HEK293 (cell line): ENCODE measurements around the gene PPP1R1C.

Experiments used
- CTCF ChIP-seq: fragments of 450-650 bp; formaldehyde crosslinking; IDR thresholded peaks from 2 replicates; pipeline ENCODE4 v1.5.1; 2016; ENCODE audit warnings: missing biosample characterization, missing genetic modification characterization
- PATZ1 ChIP-seq: fragments of 450-650 bp; formaldehyde crosslinking; IDR thresholded peaks from 2 replicates; pipeline ENCODE4 v1.5.1; 2016; ENCODE audit warnings: missing biosample characterization, missing genetic modification characterization
- PRDM1 ChIP-seq: fragments of 450-650 bp; formaldehyde crosslinking; IDR thresholded peaks from 2 replicates; pipeline ENCODE4; 2016; ENCODE audit warnings: missing biosample characterization, missing genetic modification characterization
- ZNF148 ChIP-seq: fragments of 450-650 bp; formaldehyde crosslinking; IDR thresholded peaks from 2 replicates; pipeline ENCODE4 v1.5.0; 2017; ENCODE audit warnings: missing biosample characterization, missing genetic modification characterization, borderline replicate concordance
- ZNF175 ChIP-seq: fragments of 450-650 bp; formaldehyde crosslinking; IDR thresholded peaks from 2 replicates; pipeline ENCODE4 v1.5.1; 2016; ENCODE audit warnings: missing biosample characterization, missing genetic modification characterization
- ZNF211 ChIP-seq: fragments of 450-650 bp; formaldehyde crosslinking; IDR thresholded peaks from 2 replicates; pipeline ENCODE4 v1.5.1; 2016; ENCODE audit warnings: low read depth, missing biosample characterization, missing genetic modification characterization
- ZNF248 ChIP-seq: fragments of 450-650 bp; formaldehyde crosslinking; IDR thresholded peaks from 2 replicates; pipeline ENCODE4 v1.5.1; 2017; ENCODE audit warnings: missing biosample characterization, missing genetic modification characterization
- ZNF777 ChIP-seq: fragments of 450-650 bp; formaldehyde crosslinking; IDR thresholded peaks from 2 replicates; pipeline ENCODE4 v1.5.1; 2017; ENCODE audit warnings: missing biosample characterization, missing genetic modification characterization, borderline replicate concordance

GRCh38 chr2:181985632-181986205, at the start of gene PPP1R1C:
- no peak for TF ChIP-seq ZNF211 (tag by site-specific recombination)
- TF ChIP-seq ZNF148 (tag by site-specific recombination), result no peak
- TF ChIP-seq ZNF777 (tag by site-specific recombination), result no peak
- TF ChIP-seq ZNF248 (tag by site-specific recombination), result no peak
- no peak for TF ChIP-seq CTCF
- no peak for TF ChIP-seq ZNF175 (tag by site-specific recombination)
- no peak for TF ChIP-seq PRDM1
- TF ChIP-seq PATZ1 (tag by site-specific recombination), result no peak
